BE2C (cell line): ENCODE measurements around the gene DKC1.
A peak's percentile ranks its signal among the peaks of the same experiment; 100 is the strongest.

Experiments
- DNase-seq: peaks from one replicate; pipeline ENCODE4 v3.0.0-alpha.2; 2020
- H3K27me3 ChIP-seq: fragments of 250-450 bp; sonication (Bioruptor Pico); 2 replicates; pipeline ENCODE4 v1.5.1; 2020; ENCODE audit warnings: mild to moderate bottlenecking
- H3K36me3 ChIP-seq: fragments of 250-450 bp; sonication (Bioruptor Pico); 2 replicates; pipeline ENCODE4 v1.5.1; 2020; ENCODE audit warnings: mild to moderate bottlenecking
- H3K4me1 ChIP-seq: fragments of 250-450 bp; sonication (Bioruptor Pico); 2 replicates; pipeline ENCODE4 v1.5.1; 2020
- H3K4me3 ChIP-seq: 2 replicates; pipeline ENCODE4 v1.5.1; 2011; ENCODE audit warnings: low read depth, low read length
- H3K9me3 ChIP-seq: fragments of 250-450 bp; sonication (Bioruptor Pico); 2 replicates; pipeline ENCODE4 v1.5.1; 2020
- TF ChIP-seq, protein P1 (sequence below): IDR thresholded peaks from 2 replicates; pipeline ENCODE4 v1.5.1; 2012; ENCODE audit warnings: mild to moderate bottlenecking, low read depth, low read length

Gene DKC1

DNA sequence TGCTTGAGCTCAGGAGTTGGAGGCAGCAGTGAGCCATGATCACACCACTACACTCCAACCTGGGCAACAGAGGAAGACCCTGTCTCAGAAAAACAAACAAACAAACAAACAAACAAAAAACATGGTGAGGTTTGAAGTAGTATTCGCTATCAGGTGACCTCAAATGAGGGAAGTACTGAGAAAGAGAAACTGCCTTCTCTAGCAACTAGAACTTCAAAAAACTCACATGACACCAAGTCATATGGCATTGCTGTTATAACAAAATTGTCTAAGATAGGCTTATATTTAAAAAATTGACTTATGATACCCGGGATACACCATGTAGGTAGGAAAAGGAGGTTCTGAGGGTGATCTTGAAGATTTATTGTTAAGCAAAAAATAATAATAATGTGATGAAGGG, 32.4 kb downstream of the DKC1 start:
- TF ChIP-seq, protein P1, sequence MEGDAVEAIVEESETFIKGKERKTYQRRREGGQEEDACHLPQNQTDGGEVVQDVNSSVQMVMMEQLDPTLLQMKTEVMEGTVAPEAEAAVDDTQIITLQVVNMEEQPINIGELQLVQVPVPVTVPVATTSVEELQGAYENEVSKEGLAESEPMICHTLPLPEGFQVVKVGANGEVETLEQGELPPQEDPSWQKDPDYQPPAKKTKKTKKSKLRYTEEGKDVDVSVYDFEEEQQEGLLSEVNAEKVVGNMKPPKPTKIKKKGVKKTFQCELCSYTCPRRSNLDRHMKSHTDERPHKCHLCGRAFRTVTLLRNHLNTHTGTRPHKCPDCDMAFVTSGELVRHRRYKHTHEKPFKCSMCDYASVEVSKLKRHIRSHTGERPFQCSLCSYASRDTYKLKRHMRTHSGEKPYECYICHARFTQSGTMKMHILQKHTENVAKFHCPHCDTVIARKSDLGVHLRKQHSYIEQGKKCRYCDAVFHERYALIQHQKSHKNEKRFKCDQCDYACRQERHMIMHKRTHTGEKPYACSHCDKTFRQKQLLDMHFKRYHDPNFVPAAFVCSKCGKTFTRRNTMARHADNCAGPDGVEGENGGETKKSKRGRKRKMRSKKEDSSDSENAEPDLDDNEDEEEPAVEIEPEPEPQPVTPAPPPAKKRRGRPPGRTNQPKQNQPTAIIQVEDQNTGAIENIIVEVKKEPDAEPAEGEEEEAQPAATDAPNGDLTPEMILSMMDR, result no peak
- DNase-seq, result no peak

DNA sequence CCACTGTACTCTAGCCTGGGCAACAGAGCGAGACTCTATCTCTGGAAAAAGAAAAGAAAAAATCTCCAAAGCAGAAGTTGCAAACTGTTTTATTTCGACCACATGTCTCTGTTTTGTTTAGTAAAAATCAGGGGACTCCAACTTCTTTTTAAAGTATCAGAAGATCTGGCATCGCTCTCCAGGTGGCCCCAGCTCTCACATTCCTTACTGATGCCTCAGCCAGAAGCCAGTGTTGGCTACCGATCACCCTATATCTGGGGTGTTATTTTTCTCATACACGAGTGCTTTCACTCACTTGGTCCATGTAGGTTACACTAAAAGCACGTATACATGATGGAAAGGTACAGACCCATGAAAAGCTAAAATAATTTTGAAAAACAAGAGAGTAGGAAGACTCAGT, 34.3 kb downstream of the DKC1 start:
- H3K4me3 ChIP-seq, result no peak overlapping the region

More for the DNA sequence above, 32.4 kb downstream of the DKC1 start:
- no peaks in the 10 kb centered on the region for H3K36me3 ChIP-seq
- no peaks in the 10 kb centered on the region for H3K27me3 ChIP-seq
- peaks cover 7% of the 10 kb centered on the region; the same call in 1 of the 2 replicates for H3K4me1 ChIP-seq
- H3K4me3 ChIP-seq, result no peak overlapping the region
- H3K9me3 ChIP-seq, result no peaks in the 10 kb centered on the region

DNA sequence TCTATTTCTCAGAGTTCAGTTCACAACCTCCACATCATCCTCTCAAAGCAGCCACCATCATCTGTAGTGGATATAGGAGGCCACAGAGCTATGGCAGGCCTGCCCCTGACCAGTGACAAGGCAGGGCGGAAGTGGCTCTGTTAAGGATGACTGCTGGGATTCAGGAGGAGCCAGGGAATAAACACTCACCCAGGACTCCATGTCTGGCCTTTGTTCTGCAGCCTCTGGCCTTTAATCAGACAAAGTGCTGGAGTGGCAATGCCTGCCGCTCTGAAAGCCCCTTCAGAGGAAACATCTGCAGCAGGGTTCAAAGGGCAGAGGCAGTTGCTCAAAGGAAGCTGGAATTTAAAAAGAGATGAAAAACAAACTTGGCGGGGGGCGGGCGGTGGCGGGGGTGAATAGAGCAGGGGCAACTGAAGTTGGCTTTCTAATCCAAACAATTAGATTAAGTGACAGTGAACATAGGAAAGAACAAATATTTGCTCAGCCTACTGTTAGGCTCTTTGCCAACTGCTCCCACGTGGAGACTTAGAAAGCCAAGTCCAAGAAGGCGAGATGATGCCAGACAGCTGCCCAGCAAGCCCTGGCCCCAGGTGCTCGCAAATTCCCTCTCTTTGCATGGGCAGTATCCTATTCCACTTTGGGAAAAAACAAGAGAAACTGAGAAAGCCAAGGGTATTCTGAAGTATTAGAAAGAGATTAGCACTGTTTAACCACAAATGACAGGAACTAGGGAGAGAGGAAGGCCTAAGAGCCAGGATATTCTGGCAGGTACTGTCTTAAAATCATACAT, 37.1 kb downstream of the DKC1 start:
- Histone ChIP-seq H3K27me3 (no peaks in the 10 kb centered on the region), H3K4me1 (peaks cover 13% of the 10 kb centered on the region), H3K9me3 (no peaks in the 10 kb centered on the region), H3K4me3 (no peak overlapping the region), H3K36me3 (no peaks in the 10 kb centered on the region)
- DNase-seq, result peak; percentile 57
- TF ChIP-seq, protein P1, result no peak

More for the DNA sequence above, 34.3 kb downstream of the DKC1 start:
- Histone ChIP-seq H3K36me3 (no peaks in the 10 kb centered on the region), H3K27me3 (no peaks in the 10 kb centered on the region), H3K4me1 (peaks cover 13% of the 10 kb centered on the region), H3K9me3 (no peaks in the 10 kb centered on the region)
- DNase-seq, result no peak
- TF ChIP-seq, protein P1, result no peak

DNA sequence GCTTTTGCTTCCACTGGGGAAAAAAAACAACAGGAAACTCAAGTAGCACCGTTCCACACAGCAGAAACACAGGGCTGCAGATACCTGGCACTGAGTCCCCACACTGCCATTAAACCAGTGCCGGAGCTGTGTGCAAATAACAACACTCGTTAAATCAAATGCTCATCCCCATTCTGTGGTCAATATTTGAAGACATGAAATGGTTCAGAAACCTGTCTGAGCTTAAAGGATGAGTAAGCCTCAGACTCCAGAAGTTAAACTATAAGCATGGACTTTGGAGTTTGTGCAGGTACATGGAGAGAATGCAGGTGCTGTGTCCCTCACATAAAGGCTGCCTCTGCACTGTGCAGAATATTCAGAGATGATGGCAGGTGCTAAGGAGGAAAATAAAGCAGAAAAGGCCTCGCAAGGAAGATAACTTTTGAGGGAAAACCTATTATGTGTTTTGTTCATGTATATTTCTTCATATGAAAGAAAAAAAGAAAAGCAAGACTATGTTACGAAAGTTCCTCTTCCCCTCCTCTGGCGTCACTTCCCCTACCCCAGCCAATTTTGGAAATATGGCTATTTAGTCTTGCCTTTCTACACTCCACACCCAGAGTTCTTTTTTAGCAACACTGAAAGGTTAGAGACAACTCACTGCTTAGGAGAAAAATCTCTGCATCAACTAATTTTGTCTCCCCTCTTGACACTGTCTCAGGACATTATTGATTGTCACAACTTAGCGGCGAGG, 38.0 kb downstream of the DKC1 start:
- no peak for DNase-seq
- TF ChIP-seq, protein P1, result no peak
- H3K4me1 ChIP-seq, result peaks cover 13% of the 10 kb centered on the region

DNA sequence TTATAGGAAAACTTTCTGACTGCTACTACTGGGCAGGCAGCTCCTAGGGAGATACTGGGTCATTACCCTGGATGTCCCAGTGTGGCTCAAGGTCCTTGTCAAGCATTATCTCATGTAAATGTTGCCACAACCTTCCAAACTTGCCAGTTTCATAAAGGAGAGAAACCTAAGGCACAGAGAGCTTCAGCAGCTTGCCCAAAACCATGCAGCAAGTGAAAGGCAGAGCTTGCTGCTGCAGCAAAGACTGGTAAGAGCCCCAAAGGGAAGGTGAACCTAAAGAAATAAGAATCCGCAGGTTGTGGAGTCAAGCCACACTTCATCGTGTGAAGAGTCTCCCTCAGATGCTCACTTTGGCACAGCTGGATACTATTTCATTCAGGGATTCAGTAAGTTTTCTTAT, 40.3 kb downstream of the DKC1 start:
- Histone ChIP-seq H3K4me3 (no peak overlapping the region), H3K27me3 (no peaks in the 10 kb centered on the region), H3K4me1 (peaks cover 13% of the 10 kb centered on the region), H3K36me3 (no peaks in the 10 kb centered on the region), H3K9me3 (no peaks in the 10 kb centered on the region)
- DNase-seq, result no peak
- TF ChIP-seq, protein P1, result no peak

More for the DNA sequence above, 38.0 kb downstream of the DKC1 start:
- H3K9me3 ChIP-seq, result no peaks in the 10 kb centered on the region
- H3K36me3 ChIP-seq, result no peaks in the 10 kb centered on the region
- H3K4me3 ChIP-seq, result no peak overlapping the region
- H3K27me3 ChIP-seq, result no peaks in the 10 kb centered on the region
